Measurements from ENCODE around the gene DLG2.

DNA sequence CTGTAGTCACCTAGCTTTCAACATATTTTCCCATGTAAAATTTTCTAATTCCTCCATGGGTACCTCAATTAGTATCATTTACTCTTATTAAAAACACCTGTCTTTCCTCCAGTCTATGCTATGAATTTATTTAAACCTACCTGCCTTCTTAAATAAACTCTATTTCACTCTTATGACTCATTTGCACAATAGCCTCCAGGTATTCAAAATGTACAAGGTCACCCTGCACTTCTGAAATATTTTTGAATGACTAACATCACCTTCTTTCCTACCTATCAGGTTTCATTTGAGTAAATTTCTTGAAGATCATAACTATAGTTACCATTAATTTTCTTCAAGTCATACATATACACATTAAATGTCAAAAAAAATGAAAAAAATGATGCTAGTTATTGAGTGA is 939.7 kb downstream of the DLG2 start:
- TF ChIP-seq, protein P1, sequence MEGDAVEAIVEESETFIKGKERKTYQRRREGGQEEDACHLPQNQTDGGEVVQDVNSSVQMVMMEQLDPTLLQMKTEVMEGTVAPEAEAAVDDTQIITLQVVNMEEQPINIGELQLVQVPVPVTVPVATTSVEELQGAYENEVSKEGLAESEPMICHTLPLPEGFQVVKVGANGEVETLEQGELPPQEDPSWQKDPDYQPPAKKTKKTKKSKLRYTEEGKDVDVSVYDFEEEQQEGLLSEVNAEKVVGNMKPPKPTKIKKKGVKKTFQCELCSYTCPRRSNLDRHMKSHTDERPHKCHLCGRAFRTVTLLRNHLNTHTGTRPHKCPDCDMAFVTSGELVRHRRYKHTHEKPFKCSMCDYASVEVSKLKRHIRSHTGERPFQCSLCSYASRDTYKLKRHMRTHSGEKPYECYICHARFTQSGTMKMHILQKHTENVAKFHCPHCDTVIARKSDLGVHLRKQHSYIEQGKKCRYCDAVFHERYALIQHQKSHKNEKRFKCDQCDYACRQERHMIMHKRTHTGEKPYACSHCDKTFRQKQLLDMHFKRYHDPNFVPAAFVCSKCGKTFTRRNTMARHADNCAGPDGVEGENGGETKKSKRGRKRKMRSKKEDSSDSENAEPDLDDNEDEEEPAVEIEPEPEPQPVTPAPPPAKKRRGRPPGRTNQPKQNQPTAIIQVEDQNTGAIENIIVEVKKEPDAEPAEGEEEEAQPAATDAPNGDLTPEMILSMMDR (conservative IDR thresholded peaks at IDR 0.05; ENCODE audit: low read depth, low read length): no peak
- TF ChIP-seq POLR2A (IDR thresholded peaks at IDR 0.05; ENCODE audit: low read depth, low read length): no peak

All from IMR-90 (cell line).